HCT116 (cell line): ENCODE data around the gene NCKAP5.

Experiments
- CEBPB ChIP-seq: IDR thresholded peaks from 2 replicates; pipeline ENCODE4 v1.6.1; 2012; ENCODE audit warnings: low read depth
- EZH2phosphoT487 ChIP-seq: fragments of 200-600 bp; IDR thresholded peaks from 2 replicates; pipeline ENCODE4 v1.6.1; 2018; ENCODE audit warnings: antibody characterized with exemption, borderline replicate concordance
- TF ChIP-seq, protein P1 (sequence below): IDR thresholded peaks from 2 replicates; pipeline ENCODE4 v1.6.1; 2012; ENCODE audit warnings: low read depth
- TF ChIP-seq, protein P2 (sequence below), 3 experiments: fragments of 200-600 bp in 1 of 3; sonication (generic) in 1 of 3; IDR thresholded peaks in 2 of 3; conservative IDR thresholded peaks in 1 of 3; 2 replicates each; pipeline ENCODE4 v1.5.1; 2012 to 2017; ENCODE audit warnings: low read depth in 2 of 3, low read length in 2 of 3, antibody characterized with exemption in 1 of 3, borderline replicate concordance in 1 of 3, control low read depth in 1 of 3, mild to moderate bottlenecking in 1 of 3, mixed read lengths in 1 of 3, mixed run types in 1 of 3, moderate library complexity in 1 of 3; ENCODE audit not compliant: insufficient read depth in 1 of 3

DNA sequence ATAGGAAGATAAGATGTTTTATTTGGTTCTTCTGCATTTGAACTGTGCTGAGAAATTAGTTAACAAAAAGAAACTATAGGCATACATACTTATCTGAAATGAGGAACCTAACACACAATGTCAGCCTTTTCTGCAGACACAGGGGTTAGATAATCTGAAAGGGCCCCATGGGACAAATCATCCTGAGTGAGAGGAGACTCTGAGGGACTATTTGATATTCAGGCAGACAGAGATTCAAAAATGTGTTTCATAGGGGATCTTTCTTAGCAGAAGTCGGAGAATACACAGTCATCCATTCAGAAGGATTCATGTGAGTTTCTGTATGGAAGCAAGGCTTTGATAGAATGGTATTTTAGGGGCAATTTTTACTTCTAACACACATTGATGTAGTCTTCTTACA lies 79.1 kb downstream of the NCKAP5 start:
- TF ChIP-seq, protein P1, sequence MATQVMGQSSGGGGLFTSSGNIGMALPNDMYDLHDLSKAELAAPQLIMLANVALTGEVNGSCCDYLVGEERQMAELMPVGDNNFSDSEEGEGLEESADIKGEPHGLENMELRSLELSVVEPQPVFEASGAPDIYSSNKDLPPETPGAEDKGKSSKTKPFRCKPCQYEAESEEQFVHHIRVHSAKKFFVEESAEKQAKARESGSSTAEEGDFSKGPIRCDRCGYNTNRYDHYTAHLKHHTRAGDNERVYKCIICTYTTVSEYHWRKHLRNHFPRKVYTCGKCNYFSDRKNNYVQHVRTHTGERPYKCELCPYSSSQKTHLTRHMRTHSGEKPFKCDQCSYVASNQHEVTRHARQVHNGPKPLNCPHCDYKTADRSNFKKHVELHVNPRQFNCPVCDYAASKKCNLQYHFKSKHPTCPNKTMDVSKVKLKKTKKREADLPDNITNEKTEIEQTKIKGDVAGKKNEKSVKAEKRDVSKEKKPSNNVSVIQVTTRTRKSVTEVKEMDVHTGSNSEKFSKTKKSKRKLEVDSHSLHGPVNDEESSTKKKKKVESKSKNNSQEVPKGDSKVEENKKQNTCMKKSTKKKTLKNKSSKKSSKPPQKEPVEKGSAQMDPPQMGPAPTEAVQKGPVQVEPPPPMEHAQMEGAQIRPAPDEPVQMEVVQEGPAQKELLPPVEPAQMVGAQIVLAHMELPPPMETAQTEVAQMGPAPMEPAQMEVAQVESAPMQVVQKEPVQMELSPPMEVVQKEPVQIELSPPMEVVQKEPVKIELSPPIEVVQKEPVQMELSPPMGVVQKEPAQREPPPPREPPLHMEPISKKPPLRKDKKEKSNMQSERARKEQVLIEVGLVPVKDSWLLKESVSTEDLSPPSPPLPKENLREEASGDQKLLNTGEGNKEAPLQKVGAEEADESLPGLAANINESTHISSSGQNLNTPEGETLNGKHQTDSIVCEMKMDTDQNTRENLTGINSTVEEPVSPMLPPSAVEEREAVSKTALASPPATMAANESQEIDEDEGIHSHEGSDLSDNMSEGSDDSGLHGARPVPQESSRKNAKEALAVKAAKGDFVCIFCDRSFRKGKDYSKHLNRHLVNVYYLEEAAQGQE: no peak
- TF ChIP-seq, protein P2, sequence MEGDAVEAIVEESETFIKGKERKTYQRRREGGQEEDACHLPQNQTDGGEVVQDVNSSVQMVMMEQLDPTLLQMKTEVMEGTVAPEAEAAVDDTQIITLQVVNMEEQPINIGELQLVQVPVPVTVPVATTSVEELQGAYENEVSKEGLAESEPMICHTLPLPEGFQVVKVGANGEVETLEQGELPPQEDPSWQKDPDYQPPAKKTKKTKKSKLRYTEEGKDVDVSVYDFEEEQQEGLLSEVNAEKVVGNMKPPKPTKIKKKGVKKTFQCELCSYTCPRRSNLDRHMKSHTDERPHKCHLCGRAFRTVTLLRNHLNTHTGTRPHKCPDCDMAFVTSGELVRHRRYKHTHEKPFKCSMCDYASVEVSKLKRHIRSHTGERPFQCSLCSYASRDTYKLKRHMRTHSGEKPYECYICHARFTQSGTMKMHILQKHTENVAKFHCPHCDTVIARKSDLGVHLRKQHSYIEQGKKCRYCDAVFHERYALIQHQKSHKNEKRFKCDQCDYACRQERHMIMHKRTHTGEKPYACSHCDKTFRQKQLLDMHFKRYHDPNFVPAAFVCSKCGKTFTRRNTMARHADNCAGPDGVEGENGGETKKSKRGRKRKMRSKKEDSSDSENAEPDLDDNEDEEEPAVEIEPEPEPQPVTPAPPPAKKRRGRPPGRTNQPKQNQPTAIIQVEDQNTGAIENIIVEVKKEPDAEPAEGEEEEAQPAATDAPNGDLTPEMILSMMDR (IDR thresholded peaks at IDR 0.05 in 2 of 3, conservative IDR thresholded peaks at IDR 0.05 in 1 of 3; ENCODE audit: borderline replicate concordance in 1 of 3, insufficient read depth in 1 of 3, low read depth in 2 of 3, low read length in 2 of 3): no peak
- no peak for TF ChIP-seq CEBPB
- no peak for TF ChIP-seq EZH2phosphoT487
